ENCODE results near the gene RCOR1.

The RCOR1 gene

GRCh38 chr14:102737402-102738372 lies 145.2 kb downstream of the RCOR1 start:
- Histone ChIP-seq H3K36me3 (ENCODE audit: control insufficient read depth, insufficient read depth, low read length) (peaks cover 17% of the 10 kb centered on the region), H3K9ac (ENCODE audit: low read depth, low read length) (no peak overlapping the region), H3K4me1 (ENCODE audit: control insufficient read depth, insufficient read depth, low read length) (no peaks in the 10 kb centered on the region), H3K27me3 (ENCODE audit: control insufficient read depth, insufficient read depth, low read length) (no peaks in the 10 kb centered on the region), H3K4me3 (ENCODE audit: low read depth, low read length) (no peak overlapping the region), H3K9me3 (ENCODE audit: control insufficient read depth, insufficient read depth, low read length) (no peaks in the 10 kb centered on the region)

GRCh38 chr14:102738373-102739189 lies 146.1 kb downstream of the RCOR1 start:
- no peaks in the 10 kb centered on the region for H3K27me3 ChIP-seq (ENCODE audit: control insufficient read depth, insufficient read depth, low read length)
- no peak overlapping the region for H3K4me3 ChIP-seq (ENCODE audit: low read depth, low read length)
- no peaks in the 10 kb centered on the region for H3K9me3 ChIP-seq (ENCODE audit: control insufficient read depth, insufficient read depth, low read length)
- peaks cover 14% of the 10 kb centered on the region for H3K36me3 ChIP-seq (ENCODE audit: control insufficient read depth, insufficient read depth, low read length)
- H3K4me1 ChIP-seq (ENCODE audit: control insufficient read depth, insufficient read depth, low read length), result no peaks in the 10 kb centered on the region
- H3K9ac ChIP-seq (ENCODE audit: low read depth, low read length), result no peak overlapping the region

- peaks cover 14% of the 10 kb centered on the region for H3K36me3 ChIP-seq (ENCODE audit: control insufficient read depth, insufficient read depth, low read length)
- no peak overlapping the region for H3K4me3 ChIP-seq (ENCODE audit: low read depth, low read length)
- no peaks in the 10 kb centered on the region for H3K4me1 ChIP-seq (ENCODE audit: control insufficient read depth, insufficient read depth, low read length)
- H3K27me3 ChIP-seq (ENCODE audit: control insufficient read depth, insufficient read depth, low read length), result no peaks in the 10 kb centered on the region
- H3K9me3 ChIP-seq (ENCODE audit: control insufficient read depth, insufficient read depth, low read length), result no peaks in the 10 kb centered on the region
- H3K9ac ChIP-seq (ENCODE audit: low read depth, low read length), result no peak overlapping the region
These were observed 146.7 kb downstream of the RCOR1 start for GRCh38 chr14:102739190-102739469.

- Histone ChIP-seq H3K27me3 (ENCODE audit: control insufficient read depth, insufficient read depth, low read length) (no peaks in the 10 kb centered on the region), H3K9ac (ENCODE audit: low read depth, low read length) (no peak overlapping the region), H3K36me3 (ENCODE audit: control insufficient read depth, insufficient read depth, low read length) (no peaks in the 10 kb centered on the region), H3K9me3 (ENCODE audit: control insufficient read depth, insufficient read depth, low read length) (no peaks in the 10 kb centered on the region), H3K4me3 (ENCODE audit: low read depth, low read length) (no peak overlapping the region), H3K4me1 (ENCODE audit: control insufficient read depth, insufficient read depth, low read length) (no peaks in the 10 kb centered on the region)
These were observed 154.4 kb downstream of the RCOR1 start for GRCh38 chr14:102746634-102747438.

GRCh38 chr14:102748806-102749205 lies 156.4 kb downstream of the RCOR1 start:
- Histone ChIP-seq H3K9ac (ENCODE audit: low read depth, low read length) (no peak overlapping the region), H3K4me1 (ENCODE audit: control insufficient read depth, insufficient read depth, low read length) (no peaks in the 10 kb centered on the region)

GRCh38 chr14:102749393-102750305 lies 157.2 kb downstream of the RCOR1 start:
- no peak overlapping the region for H3K4me3 ChIP-seq (ENCODE audit: low read depth, low read length)
- H3K4me1 ChIP-seq (ENCODE audit: control insufficient read depth, insufficient read depth, low read length), result no peaks in the 10 kb centered on the region
- H3K9ac ChIP-seq (ENCODE audit: low read depth, low read length), result no peak overlapping the region
- no peaks in the 10 kb centered on the region for H3K27me3 ChIP-seq (ENCODE audit: control insufficient read depth, insufficient read depth, low read length)
- no peaks in the 10 kb centered on the region for H3K9me3 ChIP-seq (ENCODE audit: control insufficient read depth, insufficient read depth, low read length)
- H3K36me3 ChIP-seq (ENCODE audit: control insufficient read depth, insufficient read depth, low read length), result no peaks in the 10 kb centered on the region

More at GRCh38 chr14:102748806-102749205, 156.4 kb downstream of the RCOR1 start:
- H3K27me3 ChIP-seq (ENCODE audit: control insufficient read depth, insufficient read depth, low read length), result no peaks in the 10 kb centered on the region
- no peaks in the 10 kb centered on the region for H3K36me3 ChIP-seq (ENCODE audit: control insufficient read depth, insufficient read depth, low read length)
- H3K4me3 ChIP-seq (ENCODE audit: low read depth, low read length), result no peak overlapping the region
- no peaks in the 10 kb centered on the region for H3K9me3 ChIP-seq (ENCODE audit: control insufficient read depth, insufficient read depth, low read length)

- no peaks in the 10 kb centered on the region for H3K36me3 ChIP-seq (ENCODE audit: control insufficient read depth, insufficient read depth, low read length)
- H3K4me3 ChIP-seq (ENCODE audit: low read depth, low read length), result no peak overlapping the region
- no peaks in the 10 kb centered on the region for H3K27me3 ChIP-seq (ENCODE audit: control insufficient read depth, insufficient read depth, low read length)
- no peak overlapping the region for H3K9ac ChIP-seq (ENCODE audit: low read depth, low read length)
- H3K4me1 ChIP-seq (ENCODE audit: control insufficient read depth, insufficient read depth, low read length), result no peaks in the 10 kb centered on the region
- H3K9me3 ChIP-seq (ENCODE audit: control insufficient read depth, insufficient read depth, low read length), result no peaks in the 10 kb centered on the region
These were observed 157.9 kb downstream of the RCOR1 start for GRCh38 chr14:102750376-102750775.

- Histone ChIP-seq H3K4me1 (ENCODE audit: control insufficient read depth, insufficient read depth, low read length) (no peaks in the 10 kb centered on the region), H3K9me3 (ENCODE audit: control insufficient read depth, insufficient read depth, low read length) (no peaks in the 10 kb centered on the region), H3K4me3 (ENCODE audit: low read depth, low read length) (no peak overlapping the region), H3K9ac (ENCODE audit: low read depth, low read length) (no peak overlapping the region), H3K27me3 (ENCODE audit: control insufficient read depth, insufficient read depth, low read length) (no peaks in the 10 kb centered on the region), H3K36me3 (ENCODE audit: control insufficient read depth, insufficient read depth, low read length) (no peaks in the 10 kb centered on the region)
These were observed 158.6 kb downstream of the RCOR1 start for GRCh38 chr14:102751088-102751487.

- Histone ChIP-seq H3K4me3 (ENCODE audit: low read depth, low read length) (no peak overlapping the region), H3K4me1 (ENCODE audit: control insufficient read depth, insufficient read depth, low read length) (no peaks in the 10 kb centered on the region), H3K9ac (ENCODE audit: low read depth, low read length) (no peak overlapping the region), H3K27me3 (ENCODE audit: control insufficient read depth, insufficient read depth, low read length) (no peaks in the 10 kb centered on the region), H3K36me3 (ENCODE audit: control insufficient read depth, insufficient read depth, low read length) (no peaks in the 10 kb centered on the region), H3K9me3 (ENCODE audit: control insufficient read depth, insufficient read depth, low read length) (no peaks in the 10 kb centered on the region)
These were observed 159.9 kb downstream of the RCOR1 start for GRCh38 chr14:102752239-102752847.

- Histone ChIP-seq H3K4me1 (ENCODE audit: control insufficient read depth, insufficient read depth, low read length) (peaks cover 2% of the 10 kb centered on the region), H3K4me3 (ENCODE audit: low read depth, low read length) (no peak overlapping the region), H3K27me3 (ENCODE audit: control insufficient read depth, insufficient read depth, low read length) (no peaks in the 10 kb centered on the region), H3K9ac (ENCODE audit: low read depth, low read length) (no peak overlapping the region), H3K36me3 (ENCODE audit: control insufficient read depth, insufficient read depth, low read length) (no peaks in the 10 kb centered on the region), H3K9me3 (ENCODE audit: control insufficient read depth, insufficient read depth, low read length) (no peaks in the 10 kb centered on the region)
These were observed 162.2 kb downstream of the RCOR1 start for GRCh38 chr14:102754370-102755262.

All from iPS-15b (cell line).